Measurements from ENCODE around the gene OR2F2.

Gene OR2F2

GRCh38 chr7:143910473-143911248, 24.4 kb upstream of the OR2F2 start:
- in situ Hi-C loops (cut with HindIII; ENCODE audit: low sequenced_read_pairs): no loop called here
- H3K4me3 ChIP-seq (ENCODE audit: low read depth, low read length): no peak overlapping the region
- no peak for TF ChIP-seq CTCF (IDR thresholded peaks at IDR 0.05; ENCODE audit: low read depth, low read length)
- no peak for DNase-seq (ENCODE audit: low read depth, low spot score)

GRCh38 chr7:143913945-143914615, 21.0 kb upstream of the OR2F2 start:
- TF ChIP-seq CTCF (IDR thresholded peaks at IDR 0.05; ENCODE audit: low read depth, low read length): no peak
- in situ Hi-C loops (cut with HindIII; ENCODE audit: low sequenced_read_pairs): no loop called here
- DNase-seq (ENCODE audit: low read depth, low spot score): no peak
- no peak overlapping the region for H3K4me3 ChIP-seq (ENCODE audit: low read depth, low read length)

DNA sequence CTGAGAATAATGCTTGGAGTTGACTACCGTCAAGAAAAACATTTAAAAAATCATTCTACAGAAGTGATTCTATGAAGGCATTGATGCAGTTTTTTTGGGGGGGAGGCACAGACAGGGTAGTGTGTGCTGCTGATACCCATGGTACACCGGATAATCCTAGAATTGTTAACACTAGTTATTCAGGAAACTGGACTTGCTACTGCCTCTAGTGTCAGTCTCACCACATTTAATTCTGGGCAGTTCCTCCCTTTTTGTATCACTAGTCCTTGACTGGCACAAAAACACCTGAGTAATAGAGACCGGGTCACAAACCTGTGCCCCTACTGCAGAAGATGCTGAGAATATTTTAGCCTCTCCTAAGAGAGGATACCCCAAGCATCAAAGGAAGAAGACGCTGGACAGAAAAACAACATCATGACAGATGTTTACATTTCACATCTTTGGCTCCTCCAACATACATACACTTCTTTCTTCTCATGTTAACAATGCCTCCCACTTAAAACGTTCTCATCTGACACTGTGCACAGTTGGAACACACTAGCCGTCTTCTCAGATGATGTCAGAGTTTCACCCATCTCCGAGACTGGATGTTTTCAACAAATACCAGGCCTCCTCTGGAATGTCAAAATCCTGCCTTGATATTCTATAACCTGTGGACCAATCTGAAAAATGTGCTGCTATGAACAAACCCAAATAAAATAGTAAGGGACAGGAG, 19.9 kb upstream of the OR2F2 start:
- DNase-seq (ENCODE audit: low read depth, low spot score): no peak
- in situ Hi-C loops (cut with HindIII; ENCODE audit: low sequenced_read_pairs): no loop called here
- H3K4me3 ChIP-seq (ENCODE audit: low read depth, low read length): no peak overlapping the region
- no peak for TF ChIP-seq CTCF (IDR thresholded peaks at IDR 0.05; ENCODE audit: low read depth, low read length)

DNA sequence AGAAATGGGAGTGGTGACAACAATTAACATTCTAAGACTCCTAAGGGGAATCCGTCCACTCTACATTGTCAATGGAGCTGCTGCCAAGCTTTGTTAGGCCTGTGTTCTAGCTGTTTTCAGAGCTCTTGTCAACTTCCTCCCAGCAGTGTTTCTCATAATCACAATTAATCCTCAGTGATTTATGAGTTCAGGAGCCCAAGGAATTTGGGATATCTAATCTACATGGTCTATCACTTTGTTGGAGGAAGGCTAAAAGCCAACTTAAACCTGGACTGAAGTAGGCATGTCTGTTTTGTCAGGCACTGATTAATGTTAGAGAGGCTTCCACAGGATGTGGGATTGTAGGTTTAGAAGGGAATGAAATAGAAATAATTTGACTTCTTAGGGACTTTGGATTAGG, 10.2 kb upstream of the OR2F2 start:
- in situ Hi-C loops (cut with HindIII; ENCODE audit: low sequenced_read_pairs): no loop called here
- H3K4me3 ChIP-seq (ENCODE audit: low read depth, low read length): no peak overlapping the region
- no peak for TF ChIP-seq CTCF (IDR thresholded peaks at IDR 0.05; ENCODE audit: low read depth, low read length)
- DNase-seq (ENCODE audit: low read depth, low spot score): no peak

GRCh38 chr7:143929224-143929920, 5.7 kb upstream of the OR2F2 start:
- DNase-seq (ENCODE audit: low read depth, low spot score): no peak
- no peak overlapping the region for H3K4me3 ChIP-seq (ENCODE audit: low read depth, low read length)
- no peak for TF ChIP-seq CTCF (IDR thresholded peaks at IDR 0.05; ENCODE audit: low read depth, low read length)
- in situ Hi-C loops (cut with HindIII; ENCODE audit: low sequenced_read_pairs): no loop called here

DNA sequence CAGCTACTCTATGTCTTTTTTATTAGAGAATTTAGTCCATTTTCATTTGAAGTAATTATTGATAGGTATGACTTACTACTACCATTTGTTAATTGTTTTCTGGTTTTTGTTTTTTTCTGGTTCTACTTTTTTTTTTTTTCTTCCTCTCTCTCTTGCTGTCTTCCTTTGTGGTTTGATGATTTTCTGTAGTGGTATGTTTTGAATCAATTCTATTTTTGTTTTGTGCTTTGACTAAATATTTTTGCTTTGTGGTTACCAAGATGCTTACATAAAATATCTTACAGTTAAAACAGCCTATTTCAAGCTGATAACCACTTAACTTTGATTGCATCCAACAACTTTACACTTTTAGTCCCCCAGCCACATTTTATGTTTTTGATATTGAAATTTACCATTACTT, 3.3 kb upstream of the OR2F2 start:
- no peak overlapping the region for H3K4me3 ChIP-seq (ENCODE audit: low read depth, low read length)
- in situ Hi-C loops (cut with HindIII; ENCODE audit: low sequenced_read_pairs): no loop called here
- no peak for DNase-seq (ENCODE audit: low read depth, low spot score)
- no peak for TF ChIP-seq CTCF (IDR thresholded peaks at IDR 0.05; ENCODE audit: low read depth, low read length)

Data from astrocyte of the spinal cord (primary cell).